Gastroesophageal sphincter (tissue), 4 donors: Measurements from ENCODE around the gene MAGEA11. TPM values are rescaled to one million over a fixed set of nuclear protein-coding genes. Genes with fewer than 3 reads are reported as not detected.

Source experiments
- ATAC-seq: fragments of 150-250 bp; one replicate; pipeline ENCODE4 v1.9.1; 2016; ENCODE audit warnings: mild to moderate bottlenecking, moderate library complexity
- H3K27ac ChIP-seq, 4 donors: fragments of 200-600 bp; sonication (generic) in 3 of 4; 1 replicate in 3 of 4; 2 replicates in 1 of 4; pipeline ENCODE4 v1.5.1; 2016 to 2019
- H3K27me3 ChIP-seq: fragments of 200-600 bp; sonication (generic); one replicate; pipeline ENCODE4 v1.5.1; 2019
- H3K36me3 ChIP-seq, 2 donors: fragments of 200-600 bp; sonication (generic); one replicate each; pipeline ENCODE4 v1.5.1; 2019; ENCODE audit warnings: control low read depth in 1 of 2
- H3K4me1 ChIP-seq, 3 donors: fragments of 200-600 bp; sonication (generic); 1 replicate in 2 of 3; 2 replicates in 1 of 3; pipeline ENCODE4 v1.5.1; 2016 to 2019; ENCODE audit warnings: control low read depth in 2 of 3
- H3K4me3 ChIP-seq, 2 donors: fragments of 200-600 bp; sonication (generic); one replicate each; pipeline ENCODE4 v1.5.1; 2019; ENCODE audit warnings: mild to moderate bottlenecking in 1 of 2, moderate library complexity in 1 of 2
- H3K9me3 ChIP-seq, 3 donors: fragments of 200-600 bp; sonication (generic); one replicate each; pipeline ENCODE4 v1.5.1; 2017 to 2019; ENCODE audit warnings: control low read depth in 2 of 3
- EP300 ChIP-seq: sonication (generic); formaldehyde crosslinking; IDR thresholded peaks from one replicate; pipeline ENCODE4 v1.6.1; 2017; ENCODE audit warnings: antibody characterized with exemption, mild to moderate bottlenecking
- WGBS, 2 donors: methylation state at CpG; one replicate each; pipeline ENCODE4 v1.1.5; 2018; ENCODE audit warnings: low coverage in 1 of 2; 5-methylcytosine and 5-hydroxymethylcytosine counted together
- small RNA-seq, 4 donors: library from RNA; depleted of rRNA; stranded (forward); fragments of <200 nt; gene quantifications; one replicate each; pipeline ENCODE3, GENCODE V24; 2016
- total RNA-seq, 4 donors: library from RNA; depleted of rRNA; stranded (reverse); fragments of >200 nt; gene quantifications; one replicate each; pipeline ENCODE4 v1.1.0, GENCODE V29; 2016

The MAGEA11 gene
- total RNA-seq, 4 donors from 2014 or later = not detected

DNA sequence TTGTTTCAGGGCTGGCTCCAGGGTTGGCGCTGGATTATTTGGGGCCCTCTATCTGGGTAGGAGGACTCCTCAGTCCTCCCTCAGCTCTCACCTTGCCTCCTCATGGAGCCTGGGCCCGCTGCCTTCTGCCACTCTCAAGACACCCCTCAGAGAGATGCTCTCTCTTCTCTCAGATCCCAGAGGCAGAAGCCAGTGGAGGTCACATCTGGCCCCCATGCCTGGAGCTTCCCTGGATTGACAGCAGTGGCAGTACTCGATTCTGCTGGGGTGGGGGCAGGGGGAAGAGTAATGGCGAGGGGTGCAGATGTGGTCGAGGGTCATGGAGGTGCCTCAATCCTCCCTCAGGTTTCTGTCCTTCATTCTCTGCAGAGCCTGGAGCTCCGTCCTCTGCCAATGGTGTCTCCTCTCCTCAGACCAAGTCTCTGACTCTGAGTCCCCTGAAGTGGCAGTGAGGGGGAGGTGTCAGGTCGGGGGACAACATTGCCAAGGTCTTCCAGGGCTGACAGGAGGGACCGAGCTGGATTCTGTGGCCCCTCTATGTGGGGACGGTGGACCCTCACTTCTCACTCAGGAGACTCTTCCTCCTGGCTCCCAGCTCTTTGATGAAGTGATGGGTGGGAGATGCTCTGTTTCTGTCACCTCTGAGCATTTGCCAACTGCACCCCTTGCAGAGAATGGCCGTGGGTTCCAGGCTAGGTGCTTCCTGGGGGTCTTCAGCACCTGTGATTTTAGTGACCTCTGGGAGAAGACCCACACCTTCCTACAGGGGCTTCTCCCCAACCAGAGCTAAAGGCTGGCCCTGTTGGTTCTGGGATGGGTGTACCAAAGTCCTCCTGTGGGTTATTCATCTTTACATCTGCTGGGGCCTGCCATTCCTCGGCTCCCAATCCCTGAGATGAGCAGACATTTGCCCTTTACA is 51.1 kb downstream of the MAGEA11 start:
- H3K27ac ChIP-seq = no peak overlapping the region
- H3K9me3 ChIP-seq = no peaks in the 10 kb centered on the region
- peak; percentile 28 for ATAC-seq
- WGBS, 2 donors = 60 to 70% methylated on average over 1 to 3 of the region's 11 CpGs
- H3K36me3 ChIP-seq = no peaks in the 10 kb centered on the region
- TF ChIP-seq EP300 = no peak
- H3K4me3 ChIP-seq = no peak overlapping the region
- no peaks in the 10 kb centered on the region for H3K27me3 ChIP-seq
- H3K4me1 ChIP-seq = no peaks in the 10 kb centered on the region

Small RNA genes lying within 50 kb of the gene (small RNA-seq; reads per million reads assigned to genes)
- gene AC244098.1 = 0 reads per million in 4 donors
- gene AC244098.2 = 0 reads per million in 4 donors
- 0 reads per million in 4 donors for gene AC244098.3

Other genes starting within 250 kb of the MAGEA11 start
- 100 to 1,000 TPM in 2 of 4 donors, 10 to 100 TPM in 2; 65.1 to 117 (median 97.1) TPM for gene IDS, start 206.8 kb upstream of the MAGEA11 start, total RNA-seq
- 10 to 100 TPM in 3 of 4 donors, 1 to 10 TPM in 1; 9.7 to 20.7 (median 11.6) TPM for gene EOLA1, start 171.0 kb upstream of the MAGEA11 start, total RNA-seq
- not detected for gene HSFX3, start 162.1 kb upstream of the MAGEA11 start, total RNA-seq
- gene MAGEA9B, start 124.6 kb upstream of the MAGEA11 start, total RNA-seq = not detected
- not detected for gene HSFX2, start 116.7 kb upstream of the MAGEA11 start, total RNA-seq
- 10 to 100 TPM; 15.9 to 25.2 (median 20.4) TPM for gene TMEM185A, start 80.3 kb upstream of the MAGEA11 start, total RNA-seq
- 1 to 10 TPM; 1.5 to 2.3 (median 2.0) TPM for gene HSFX1, start 62.0 kb downstream of the MAGEA11 start, total RNA-seq
- gene MAGEA9, start 69.9 kb downstream of the MAGEA11 start, total RNA-seq = not detected
- gene MAGEA8, start 169.1 kb downstream of the MAGEA11 start, total RNA-seq = not detected
- not detected for gene HSFX4, start 217.5 kb downstream of the MAGEA11 start, total RNA-seq
- 10 to 100 TPM; 14.8 to 21.0 (median 17.5) TPM for gene EOLA2, start 226.4 kb downstream of the MAGEA11 start, total RNA-seq